ENCODE data around the gene AK8. TPM values are rescaled to one million over a fixed set of nuclear protein-coding genes. Genes with fewer than 3 reads are reported as not detected.
"Not testable (repeated sequence)": the region's sequence is repeated elsewhere in the genome, so short reads cannot be mapped to it uniquely, and the experiment has no call there.

Gene AK8
- total and polyA plus RNA-seq, 3 donors from 2014 or later, result 15.0 to 54.8 (median 15.1) TPM

GRCh38 chr9:132773764-132774339, 104.2 kb downstream of the AK8 start:
- H3K27me3 ChIP-seq, result no peaks in the 10 kb centered on the region
- no peaks in the 10 kb centered on the region for H3K9me3 ChIP-seq
- intact Hi-C loops (cut with DNase I; ENCODE audit: low total_unique reads), result no loop called here
- no peaks in the 10 kb centered on the region for H3K36me3 ChIP-seq (ENCODE audit: low read depth, missing control alignments)
- WGBS, 2 donors, result 61 to 73% methylated on average over 7 of the region's 7 CpGs
- DNase-seq, result no peak
- H3K27ac ChIP-seq, result no peak overlapping the region
- H3K4me1 ChIP-seq, result peaks cover 14% of the 10 kb centered on the region
- no peak for TF ChIP-seq POLR2A (IDR thresholded peaks at IDR 0.05)
- TF ChIP-seq, protein P1, sequence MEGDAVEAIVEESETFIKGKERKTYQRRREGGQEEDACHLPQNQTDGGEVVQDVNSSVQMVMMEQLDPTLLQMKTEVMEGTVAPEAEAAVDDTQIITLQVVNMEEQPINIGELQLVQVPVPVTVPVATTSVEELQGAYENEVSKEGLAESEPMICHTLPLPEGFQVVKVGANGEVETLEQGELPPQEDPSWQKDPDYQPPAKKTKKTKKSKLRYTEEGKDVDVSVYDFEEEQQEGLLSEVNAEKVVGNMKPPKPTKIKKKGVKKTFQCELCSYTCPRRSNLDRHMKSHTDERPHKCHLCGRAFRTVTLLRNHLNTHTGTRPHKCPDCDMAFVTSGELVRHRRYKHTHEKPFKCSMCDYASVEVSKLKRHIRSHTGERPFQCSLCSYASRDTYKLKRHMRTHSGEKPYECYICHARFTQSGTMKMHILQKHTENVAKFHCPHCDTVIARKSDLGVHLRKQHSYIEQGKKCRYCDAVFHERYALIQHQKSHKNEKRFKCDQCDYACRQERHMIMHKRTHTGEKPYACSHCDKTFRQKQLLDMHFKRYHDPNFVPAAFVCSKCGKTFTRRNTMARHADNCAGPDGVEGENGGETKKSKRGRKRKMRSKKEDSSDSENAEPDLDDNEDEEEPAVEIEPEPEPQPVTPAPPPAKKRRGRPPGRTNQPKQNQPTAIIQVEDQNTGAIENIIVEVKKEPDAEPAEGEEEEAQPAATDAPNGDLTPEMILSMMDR (IDR thresholded peaks at IDR 0.05), result no peak
- H3K4me3 ChIP-seq, result no peak overlapping the region

GRCh38 chr9:132773093-132773492, 105.0 kb downstream of the AK8 start:
- WGBS, 2 donors, result 88 to 92% methylated on average over 2 of the region's 2 CpGs
- Histone ChIP-seq H3K4me3 (no peak overlapping the region), H3K4me1 (peaks cover 17% of the 10 kb centered on the region), H3K36me3 (ENCODE audit: low read depth, missing control alignments) (no peaks in the 10 kb centered on the region), H3K27ac (no peak overlapping the region), H3K9me3 (no peaks in the 10 kb centered on the region), H3K27me3 (no peaks in the 10 kb centered on the region)
- no peak for DNase-seq
- no peak for TF ChIP-seq POLR2A (IDR thresholded peaks at IDR 0.05)
- TF ChIP-seq, protein P1 (IDR thresholded peaks at IDR 0.05), result no peak
- intact Hi-C loops (cut with DNase I; ENCODE audit: low total_unique reads), result no loop called here

DNA sequence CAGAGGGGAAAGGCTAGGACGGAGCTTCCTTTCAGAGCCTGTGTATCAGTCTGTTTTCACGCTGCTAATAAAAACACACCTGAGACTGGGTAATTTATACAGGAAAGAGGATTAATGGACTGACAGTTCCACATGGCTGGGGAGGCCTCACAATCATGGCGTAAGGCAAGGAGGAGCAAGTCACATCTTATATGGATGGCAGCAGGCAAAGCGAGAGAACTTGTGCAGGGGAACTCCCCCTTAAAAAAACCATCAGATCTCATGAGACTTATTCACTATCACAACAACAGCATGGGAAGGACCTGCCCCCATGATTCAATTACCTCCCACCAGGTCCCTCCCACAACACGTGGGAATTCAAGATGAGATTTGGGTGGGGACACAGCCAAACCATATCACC, 106.3 kb downstream of the AK8 start:
- intact Hi-C loops (cut with DNase I; ENCODE audit: low total_unique reads), result not testable (repeated sequence)

GRCh38 chr9:132770770-132771310, 107.2 kb downstream of the AK8 start:
- TF ChIP-seq, protein P1 (IDR thresholded peaks at IDR 0.05), result no peak
- TF ChIP-seq POLR2A (IDR thresholded peaks at IDR 0.05), result no peak

More for the DNA sequence above, 106.3 kb downstream of the AK8 start:
- H3K27ac ChIP-seq; H3K4me3 ChIP-seq; DNase-seq; H3K36me3 ChIP-seq (ENCODE audit: low read depth, missing control alignments); H3K27me3 ChIP-seq; H3K9me3 ChIP-seq: not testable (repeated sequence)
- 89 to 96% methylated on average over 5 of the region's 5 CpGs for WGBS, 2 donors
- H3K4me1 ChIP-seq, result peaks cover 17% of the 10 kb centered on the region

DNA sequence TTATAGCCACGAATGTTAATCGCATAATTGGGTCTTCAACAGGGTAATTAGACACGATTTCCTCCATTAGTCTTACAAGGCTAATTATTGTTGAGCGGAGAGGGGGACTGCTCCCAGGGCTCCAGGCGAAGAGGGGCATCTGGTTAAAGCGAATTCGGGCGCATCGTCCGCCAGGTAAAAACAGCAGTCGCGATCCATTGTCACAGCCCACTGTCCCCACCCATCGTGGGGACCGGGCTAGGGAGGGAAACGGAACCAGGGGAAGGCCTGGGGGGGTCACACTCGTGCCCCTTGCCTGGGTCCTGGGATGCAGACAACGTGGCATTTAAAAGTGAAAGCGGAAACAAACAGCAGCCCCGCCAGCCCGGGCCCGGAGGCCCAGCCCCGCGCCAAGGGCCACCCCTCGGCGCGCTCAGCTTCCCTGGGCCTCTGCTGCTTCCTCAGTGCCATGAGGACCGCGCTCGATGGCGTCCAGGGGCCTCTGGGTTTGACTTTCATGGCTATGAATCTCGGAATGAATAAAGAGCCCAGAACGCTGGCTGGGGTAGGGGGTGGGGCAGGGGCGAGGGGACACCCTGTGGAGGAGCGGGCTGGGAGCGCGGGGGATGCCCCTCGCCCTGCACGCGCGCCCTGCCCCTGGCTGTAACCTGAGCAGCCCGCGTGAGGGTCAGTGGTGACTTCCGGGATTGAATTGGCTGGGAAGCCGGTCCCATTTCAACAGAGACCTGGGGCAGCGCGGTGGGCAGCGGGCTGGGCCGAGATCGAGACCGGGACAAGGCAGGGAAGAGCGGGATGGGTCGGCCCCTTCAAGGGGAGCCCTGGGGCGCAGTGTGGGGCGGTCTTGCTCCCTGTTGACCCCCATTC, 107.9 kb downstream of the AK8 start:
- WGBS, 2 donors, result 2 to 4% methylated on average over 35 to 53 of the region's 54 CpGs
- no peak for TF ChIP-seq POLR2A (IDR thresholded peaks at IDR 0.05)
- TF ChIP-seq, protein P1 (IDR thresholded peaks at IDR 0.05), result no peak
- Histone ChIP-seq H3K4me1 (peaks cover 8% of the 10 kb centered on the region), H3K4me3 (peak overlapping the region; percentile 71 to 75), H3K9me3 (no peaks in the 10 kb centered on the region), H3K27me3 (no peaks in the 10 kb centered on the region), H3K36me3 (ENCODE audit: low read depth, missing control alignments) (no peaks in the 10 kb centered on the region), H3K27ac (peak overlapping the region; percentile 86 to 89)
- intact Hi-C loops (cut with DNase I; ENCODE audit: low total_unique reads), result no loop called here
- DNase-seq, result peak; percentile 62

More at GRCh38 chr9:132770770-132771310, 107.2 kb downstream of the AK8 start:
- H3K27me3 ChIP-seq, result no peaks in the 10 kb centered on the region
- H3K4me3 ChIP-seq, result peak overlapping the region; percentile 71 to 75
- no peaks in the 10 kb centered on the region for H3K36me3 ChIP-seq (ENCODE audit: low read depth, missing control alignments)
- peak overlapping the region; percentile 86 to 89 for H3K27ac ChIP-seq
- intact Hi-C loops (cut with DNase I; ENCODE audit: low total_unique reads), result no loop called here
- H3K9me3 ChIP-seq, result no peaks in the 10 kb centered on the region
- 48 to 76% methylated on average over 6 to 10 of the region's 10 CpGs for WGBS, 2 donors
- H3K4me1 ChIP-seq, result peaks cover 15% of the 10 kb centered on the region
- no peak for DNase-seq
